ENCODE results near the gene GDAP1L1.
"Not testable (repeated sequence)": the region's sequence is repeated elsewhere in the genome, so short reads cannot be mapped to it uniquely, and the experiment has no call there.

Gene GDAP1L1

DNA sequence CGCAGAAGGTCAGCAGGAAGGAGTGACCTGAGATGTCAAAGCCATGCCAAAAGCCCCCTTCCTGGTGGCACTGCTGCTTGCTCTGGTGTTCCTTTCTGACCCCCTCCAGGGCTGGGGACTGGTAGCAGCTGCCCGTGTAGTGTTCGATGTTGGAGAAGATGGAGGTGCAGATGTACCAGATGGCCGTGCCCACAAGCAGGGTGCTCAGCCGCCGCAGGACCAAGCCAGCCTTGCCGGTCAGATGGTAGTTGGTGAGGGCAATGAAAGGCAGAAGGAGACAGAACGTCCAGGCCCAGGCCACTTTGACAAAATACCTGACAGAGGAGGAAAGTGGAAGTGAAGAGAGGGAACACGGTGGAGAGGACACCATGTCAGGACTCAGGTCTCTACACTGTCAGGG, 59.8 kb downstream of the GDAP1L1 start:
- no peak for DNase-seq

DNA sequence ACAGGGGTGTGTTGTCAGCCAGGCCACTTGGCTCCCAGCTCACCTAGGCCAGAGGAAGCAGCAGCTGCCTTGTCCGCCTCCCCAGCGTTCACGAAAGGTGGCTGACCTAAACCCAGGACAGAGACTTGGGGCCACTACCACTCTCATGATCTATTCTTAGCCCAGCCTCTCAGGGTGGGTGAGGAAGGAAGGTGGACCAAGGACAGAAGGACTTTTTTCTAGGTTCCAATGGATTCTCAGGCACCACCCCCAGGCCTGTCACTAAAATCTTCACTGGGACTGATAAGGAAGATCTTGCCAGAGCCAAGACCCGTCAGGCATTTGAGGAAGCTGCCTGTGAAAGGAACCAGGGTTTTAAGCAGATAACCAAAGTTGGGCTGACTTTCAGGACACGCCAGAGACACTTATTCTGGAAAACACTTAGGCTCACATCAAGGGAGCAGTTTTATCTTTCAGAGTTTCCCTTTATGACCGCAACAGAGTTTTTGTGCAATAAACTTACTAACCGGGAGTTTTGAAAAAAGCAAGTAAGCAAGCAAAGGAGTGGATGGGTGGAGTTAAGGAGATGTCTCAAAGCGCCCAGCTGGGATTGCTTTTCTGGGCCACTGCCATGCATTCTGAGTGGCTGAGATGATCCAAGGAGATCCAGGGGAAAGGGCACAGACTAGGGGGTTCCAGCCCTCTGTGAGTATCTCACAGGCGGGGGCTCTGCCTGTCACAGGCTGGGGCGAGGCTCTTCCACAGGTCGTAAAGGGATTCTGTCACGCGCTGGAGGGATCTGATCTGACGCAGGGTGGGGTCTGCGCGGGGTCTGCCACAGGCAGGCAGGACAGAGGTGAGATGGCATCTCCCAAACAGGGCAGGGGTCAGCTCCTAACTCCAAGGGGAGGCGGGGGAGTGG, 62.9 kb downstream of the GDAP1L1 start:
- peak in 1 of 2 donors; percentile 4 for DNase-seq

DNA sequence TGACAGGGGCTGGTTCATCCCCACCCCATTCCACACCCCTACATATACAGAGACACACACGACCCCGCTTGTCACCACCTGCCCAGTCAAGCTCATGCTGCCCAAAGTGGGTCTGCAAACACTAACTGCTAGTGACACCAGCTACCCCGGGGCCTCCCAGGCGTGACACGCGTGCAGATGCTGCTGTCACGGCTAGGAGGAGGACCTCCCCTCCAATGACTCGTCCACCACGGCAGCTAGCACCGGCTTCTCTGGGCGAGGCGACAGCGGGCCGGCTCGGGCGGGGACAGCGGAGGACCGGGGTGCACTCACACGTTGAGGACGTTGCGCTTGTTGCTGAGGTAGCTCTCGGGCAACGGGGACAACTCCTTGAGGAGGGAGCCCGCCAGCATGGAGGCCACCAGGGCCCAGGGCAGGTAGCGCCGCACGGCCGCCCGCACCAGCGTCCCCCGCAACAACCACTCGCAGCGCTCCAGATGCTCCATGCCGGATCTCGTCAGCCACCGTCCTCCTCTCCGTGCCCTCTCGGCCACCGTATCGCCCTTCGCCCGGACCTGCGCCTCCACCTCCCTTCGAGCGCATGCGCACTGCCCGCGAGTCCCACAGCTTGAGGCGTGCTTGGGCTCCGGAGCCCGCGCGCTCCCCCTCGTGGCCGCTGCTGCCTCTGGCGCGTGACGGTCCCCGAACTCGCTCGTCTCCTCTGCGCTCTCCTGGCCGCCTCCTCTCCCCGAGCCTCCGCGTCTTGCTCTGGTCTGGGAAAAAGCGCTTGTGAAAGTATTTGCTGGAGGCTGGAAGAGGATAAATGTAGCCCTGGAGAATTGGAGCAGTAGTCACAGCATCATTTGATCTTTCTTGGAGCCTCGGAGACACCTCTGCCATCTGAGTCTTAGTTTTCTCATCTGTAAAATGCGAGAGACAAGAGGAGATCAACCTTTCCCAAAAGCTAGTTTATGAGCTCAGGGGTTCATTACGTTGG, 63.8 kb downstream of the GDAP1L1 start, which contains the start of gene FITM2:
TSS of gene FITM2 (minus strand) at position 539 of the 976 bp plus-strand sequence. CDS start at position 485, 54 bp downstream.
- peak; percentile 99 for DNase-seq

DNA sequence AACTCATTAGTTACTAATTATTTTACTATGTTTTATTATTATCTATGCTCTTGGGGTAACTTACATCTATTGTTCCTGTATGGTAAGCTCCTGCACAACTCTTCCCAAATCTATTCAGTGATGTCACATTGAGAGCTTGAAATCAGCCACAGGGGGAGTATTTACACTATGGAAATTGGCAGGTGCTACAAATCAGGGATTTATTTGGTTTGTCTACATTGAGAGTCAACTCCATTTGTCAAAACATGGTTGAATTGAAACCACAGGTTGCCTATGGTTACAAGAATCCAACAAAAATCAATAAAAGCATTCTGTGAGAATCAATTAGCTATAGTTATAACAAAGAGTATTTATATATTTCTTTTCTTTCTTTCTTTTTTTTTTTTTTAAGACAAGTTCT, 67.8 kb downstream of the GDAP1L1 start:
- DNase-seq, result no peak

DNA sequence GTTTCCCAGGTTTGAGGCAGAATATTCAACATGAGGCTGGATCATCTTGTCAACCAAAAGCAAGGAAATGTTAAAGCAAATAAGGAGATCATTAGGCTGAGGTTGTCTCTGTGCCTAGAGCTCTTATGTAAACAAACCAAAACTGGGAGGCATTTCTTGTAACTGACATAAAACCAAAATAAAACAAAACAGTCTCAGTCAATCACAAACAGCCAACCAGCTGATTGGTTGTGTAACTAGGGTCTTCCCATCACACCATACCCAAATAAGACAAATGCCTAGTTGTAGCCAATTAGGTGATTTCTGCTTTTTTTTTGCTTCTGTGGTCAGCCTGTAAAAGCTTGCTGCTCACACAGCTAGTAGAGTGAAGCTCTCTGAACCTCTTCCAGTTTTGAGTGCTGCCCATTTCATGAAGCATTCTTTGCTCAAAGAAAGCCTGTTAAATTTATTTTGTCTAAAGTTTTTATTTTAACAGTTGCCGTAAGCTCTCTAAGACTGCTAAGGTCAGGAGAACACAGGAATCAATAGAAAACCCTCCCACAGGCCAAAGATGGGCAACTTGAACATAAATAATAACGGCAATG, 72.8 kb downstream of the GDAP1L1 start:
- DNase-seq, result no peak

DNA sequence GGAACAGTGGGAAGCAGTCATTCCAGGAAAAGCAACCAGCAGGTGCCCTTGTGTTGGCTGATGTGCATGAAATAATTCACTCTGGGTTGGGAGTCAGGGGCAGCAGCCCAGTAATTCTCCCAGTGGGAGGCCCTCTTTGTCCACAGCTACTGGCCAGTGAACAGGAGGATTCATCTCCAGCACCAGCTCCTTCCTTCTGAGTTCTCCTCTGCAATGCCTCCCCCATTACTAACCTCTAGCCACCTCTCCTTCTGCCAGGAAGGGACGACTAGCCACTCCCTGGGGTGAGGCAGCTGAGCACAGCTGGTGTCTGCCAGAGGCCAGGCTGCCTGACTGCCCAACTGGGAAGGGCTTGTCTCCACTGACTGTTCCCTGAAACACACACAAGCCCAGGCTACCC, 77.2 kb downstream of the GDAP1L1 start:
- no peak for DNase-seq

DNA sequence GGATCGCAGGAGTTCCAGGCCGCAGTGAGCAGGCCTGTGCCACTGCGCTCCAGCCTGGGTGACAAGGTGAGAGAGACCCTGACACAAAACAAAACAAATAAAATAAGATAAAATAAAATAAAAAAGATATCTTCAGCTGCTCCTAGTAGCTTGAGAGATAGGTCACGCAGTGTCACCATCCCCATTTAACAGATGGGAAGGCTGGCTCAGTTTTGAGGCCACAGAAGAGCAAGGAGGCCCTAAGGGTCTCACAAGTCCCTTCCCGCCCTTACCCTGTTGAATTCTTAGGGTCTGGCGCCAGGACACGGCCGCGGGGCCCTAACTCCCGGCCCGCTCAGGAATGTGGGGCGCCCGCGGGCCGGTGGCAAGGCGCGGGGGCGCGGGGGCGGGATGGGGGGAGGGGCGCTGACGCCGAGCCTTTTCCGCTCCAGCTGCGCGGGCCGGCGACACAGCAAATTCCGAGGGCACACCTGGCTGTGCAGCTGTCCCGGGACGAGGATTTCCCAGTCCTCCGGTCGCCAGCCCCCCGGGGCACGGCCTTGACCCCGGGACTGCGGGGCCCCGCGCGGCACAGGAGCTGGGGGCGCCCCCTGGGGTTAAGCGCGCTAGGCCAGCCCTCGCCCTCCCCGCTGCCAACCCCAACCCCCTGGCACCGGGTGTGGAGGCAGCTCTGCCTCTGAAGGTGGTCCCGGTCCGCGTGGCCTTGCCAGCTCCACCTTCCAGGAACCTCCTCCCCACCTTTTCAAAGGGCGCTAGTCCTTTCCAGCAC, 79.5 kb downstream of the GDAP1L1 start:
- DNase-seq, result peak; percentile 27 to 38

DNA sequence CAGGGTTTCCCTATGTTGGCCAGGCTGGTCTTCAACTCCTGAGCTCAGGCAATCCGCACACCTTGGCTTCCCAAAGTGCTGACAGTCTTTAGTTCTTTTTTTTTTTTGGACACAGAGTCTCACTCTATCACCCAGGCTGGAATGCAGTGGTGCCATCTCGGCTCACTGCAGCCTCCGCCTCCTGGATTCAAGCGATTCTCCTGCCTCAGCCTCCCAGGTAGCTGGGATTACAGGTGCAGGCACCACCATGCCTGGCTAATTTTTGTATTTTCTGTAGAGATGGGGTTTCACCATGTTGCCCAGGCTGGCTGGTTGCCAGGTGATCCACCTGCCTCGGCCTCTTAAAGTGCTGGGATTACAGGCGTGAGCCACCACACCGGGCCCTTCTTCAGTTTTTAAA, 80.6 kb downstream of the GDAP1L1 start:
- not testable (repeated sequence) for DNase-seq

DNA sequence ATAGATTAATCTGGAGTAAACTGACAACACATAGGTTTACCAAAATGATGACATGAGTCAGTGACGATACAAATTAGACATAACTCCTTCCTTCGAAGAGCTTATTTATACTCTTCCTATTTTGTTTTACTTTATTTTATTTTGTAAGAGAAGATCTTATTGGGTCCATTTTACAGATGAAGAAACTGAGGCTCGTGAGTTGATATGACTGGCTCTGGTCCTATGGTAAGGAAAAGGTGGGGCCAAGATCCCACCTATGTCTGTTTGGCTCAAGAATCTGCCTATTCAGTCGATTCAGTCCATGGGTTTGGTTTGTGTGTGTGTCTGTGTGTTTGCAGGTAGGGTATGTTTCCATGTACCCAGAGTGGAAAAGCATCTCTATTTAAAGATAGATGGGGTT, 81.3 kb downstream of the GDAP1L1 start:
- DNase-seq, result no peak
